Activated CD4-positive, alpha-beta T cell treated with anti-CD3 and anti-CD28 coated beads, Interleukin-2, amount 50 U/mL, for 4 hours (primary cell): ENCODE results near the gene PRR19.
"Not testable (repeated sequence)": the region's sequence is repeated elsewhere in the genome, so short reads cannot be mapped to it uniquely, and the experiment has no call there.

Experiments used
- DNase-seq, 2 experiments: peaks; one replicate each; pipeline ENCODE4 v3.0.0-alpha.2; 2020

The PRR19 gene

GRCh38 chr19:42301646-42302203 lies at the start of gene PRR19:
Gene PRR19, plus strand, starts transcription at chr19:42302132. Its CDS starts 7,453 bp downstream, at chr19:42309585.
- no peak for DNase-seq

GRCh38 chr19:42252365-42253244 lies 49.3 kb upstream of the PRR19 start:
- no peak for DNase-seq

- DNase-seq, result peak; percentile 52
These were observed 48.5 kb upstream of the PRR19 start for GRCh38 chr19:42253245-42254088.

- DNase-seq, result peak; percentile 73 to 79
These were observed 47.7 kb upstream of the PRR19 start for GRCh38 chr19:42254089-42254849.

GRCh38 chr19:42254850-42255765 lies 46.8 kb upstream of the PRR19 start, which contains the start of gene ERF:
Gene ERF, minus strand, starts transcription at chr19:42255128. Its CDS starts 129 bp downstream, at chr19:42254999.
- peak; percentile 89 to 90 for DNase-seq

- DNase-seq, result no peak
These were observed 45.9 kb upstream of the PRR19 start for GRCh38 chr19:42255766-42256745.

- not testable (repeated sequence) for DNase-seq
These were observed 44.1 kb upstream of the PRR19 start for GRCh38 chr19:42257842-42258241.

- DNase-seq, result no peak
These were observed 40.2 kb upstream of the PRR19 start for GRCh38 chr19:42261763-42262162.

- not testable (repeated sequence) for DNase-seq
These were observed 35.8 kb upstream of the PRR19 start for GRCh38 chr19:42266105-42266504.

- DNase-seq, result not testable (repeated sequence)
These were observed 34.9 kb upstream of the PRR19 start for GRCh38 chr19:42266928-42267603.

GRCh38 chr19:42267644-42268141 lies 34.2 kb upstream of the PRR19 start:
- no peak for DNase-seq

GRCh38 chr19:42268142-42268703 lies 33.7 kb upstream of the PRR19 start:
- peak; percentile 98 for DNase-seq

- DNase-seq, result peak; percentile 99
These were observed 33.0 kb upstream of the PRR19 start, which contains the start of gene CIC for GRCh38 chr19:42268704-42269477. Gene CIC, plus strand, starts transcription at chr19:42269252. Its CDS starts 2,532 bp downstream, at chr19:42271784.

GRCh38 chr19:42269478-42270345 lies 32.2 kb upstream of the PRR19 start:
- no peak for DNase-seq

GRCh38 chr19:42270346-42271044 lies 31.4 kb upstream of the PRR19 start:
- peak; percentile 36 to 37 for DNase-seq

- no peak for DNase-seq
These were observed 30.9 kb upstream of the PRR19 start for GRCh38 chr19:42271045-42271419.
